Suprapubic skin (tissue), 3 donors: ENCODE results near the gene MLF1.

Experiments
- CTCF ChIP-seq, 2 donors: fragments of 200-600 bp in 1 of 2; fragments of 450-650 bp in 1 of 2; sonication (generic) in 1 of 2; IDR thresholded peaks; one replicate each; pipeline ENCODE4 v1.5.1; 2016 to 2019; ENCODE audit warnings: antibody characterized with exemption in 2 of 2, mild to moderate bottlenecking in 1 of 2, moderate library complexity in 1 of 2
- POLR2A ChIP-seq, 2 donors: fragments of 450-650 bp; IDR thresholded peaks; one replicate each; pipeline ENCODE4 v1.6.1; 2017; ENCODE audit warnings: antibody characterized with exemption in 2 of 2, mild to moderate bottlenecking in 2 of 2, moderate library complexity in 2 of 2

DNA sequence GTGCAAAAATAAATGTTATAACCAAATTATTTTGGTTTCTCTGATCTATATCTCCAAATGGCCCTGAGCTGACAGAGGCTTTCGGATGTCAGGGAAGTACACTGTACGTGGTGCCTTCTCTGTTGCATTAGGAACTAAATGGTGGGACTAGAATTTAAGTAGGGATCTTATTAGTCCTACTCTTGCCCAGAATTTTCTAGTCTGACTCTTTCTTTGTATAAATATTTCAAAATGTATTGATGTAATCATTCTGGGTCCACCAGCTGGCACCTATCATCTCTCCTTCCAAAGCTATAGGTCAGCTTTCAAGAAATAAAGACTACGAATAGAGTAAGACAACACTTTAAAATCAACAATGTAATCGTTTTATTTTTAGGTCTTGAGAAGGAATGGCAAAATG lies 22.3 kb upstream of the MLF1 start:
- TF ChIP-seq CTCF (IDR thresholded peaks at IDR 0.05) (no peak), POLR2A (IDR thresholded peaks at IDR 0.05) (no peak)
